Small intestine (tissue), 7 donors: Measurements from ENCODE around the gene SDCCAG8. TPM values are rescaled to one million over a fixed set of nuclear protein-coding genes. Genes with fewer than 3 reads are reported as not detected.

Experiments
- DNase-seq, 2 donors: peaks; one replicate each; pipeline versions ENCODE4 v3.0.0 to v3.0.0-alpha.2; 2013
- FAIRE-seq: peaks from 2 replicates; lab custom pipeline; 2012; peaks lifted over from hg19 to GRCh38; lab: Jason Lieb, UNC
- H3K27ac ChIP-seq, 3 donors: one replicate each; pipeline ENCODE4 v1.5.1; 2013; ENCODE audit warnings: low read length in 2 of 3, mild to moderate bottlenecking in 2 of 3, control low read depth in 1 of 3, inconsistent platforms in 1 of 3, low read depth in 1 of 3, moderate library complexity in 1 of 3
- H3K27me3 ChIP-seq, 3 donors: one replicate each; pipeline ENCODE4 v1.6.1; 2013; ENCODE audit warnings: low read length in 3 of 3, inconsistent platforms in 1 of 3; ENCODE audit not compliant: control insufficient read depth in 3 of 3, insufficient read depth in 3 of 3
- H3K36me3 ChIP-seq, 3 donors: one replicate each; pipeline ENCODE4 v1.6.1; 2013; ENCODE audit warnings: low read length in 3 of 3, inconsistent platforms in 1 of 3, low read depth in 1 of 3, mild to moderate bottlenecking in 1 of 3, moderate library complexity in 1 of 3; ENCODE audit not compliant: control insufficient read depth in 3 of 3, insufficient read depth in 2 of 3
- H3K4me1 ChIP-seq, 3 donors: one replicate each; pipeline ENCODE4 v1.6.1; 2013; ENCODE audit warnings: low read length in 2 of 3, inconsistent platforms in 1 of 3, low read depth in 1 of 3, mild to moderate bottlenecking in 1 of 3, moderate library complexity in 1 of 3; ENCODE audit not compliant: control insufficient read depth in 3 of 3, insufficient read depth in 2 of 3
- H3K4me3 ChIP-seq, 3 donors: one replicate each; pipeline ENCODE4 v1.5.1; 2013; ENCODE audit warnings: low read length in 3 of 3, control low read depth in 1 of 3, inconsistent platforms in 1 of 3, low read depth in 1 of 3, mild to moderate bottlenecking in 1 of 3, moderate library complexity in 1 of 3
- H3K9me3 ChIP-seq, 2 donors: one replicate each; pipeline ENCODE4 v1.6.1; 2013; ENCODE audit warnings: low read depth in 1 of 2, low read length in 1 of 2; ENCODE audit not compliant: control insufficient read depth in 2 of 2, insufficient read depth in 1 of 2
- WGBS, 3 donors: extraction: QIAGEN DNeasy Blood & Tissue Kit; methylation state at CpG; one replicate each; pipeline ENCODE4 v1.1.7; 2013; 5-methylcytosine and 5-hydroxymethylcytosine counted together
- polyA plus RNA-seq, 4 donors: library from polyadenylated mRNA; stranded (reverse) in 3 of 4; unstranded in 1 of 4; fragments of 200-250 nt in 3 of 4; fragments of 120-200 nt in 1 of 4; gene quantifications; one replicate each; pipeline versions ENCODE4 v1.2.1 to v1.2.3, GENCODE V29; 2013
- donor health status: healthy with polysubstance abuse.
- donor health status: control.
- donor health status: control.
- donor health status: Bipolar disorder and iron deficiency.
- donor health status: healthy.

Gene SDCCAG8
- polyA plus RNA-seq, 4 donors: 19.2 to 32.2 (median 23.6) TPM

GRCh38 chr1:243483952-243484351, 228.1 kb downstream of the SDCCAG8 start:
- H3K4me1 ChIP-seq: peaks cover 0 to 2% (median 0%) of the 10 kb centered on the region in 3 donors
- H3K4me3 ChIP-seq: no peak overlapping the region
- H3K27me3 ChIP-seq: peaks cover 0 to 7% (median 0%) of the 10 kb centered on the region in 3 donors
- WGBS, 3 donors: 95 to 97% (median 95%) methylated on average over 16 of the region's 16 CpGs
- no peak for DNase-seq
- H3K27ac ChIP-seq: no peak overlapping the region
- H3K36me3 ChIP-seq: peaks cover 0 to 19% (median 0%) of the 10 kb centered on the region in 3 donors
- no peaks in the 10 kb centered on the region for H3K9me3 ChIP-seq
- no peak for FAIRE-seq

- DNase-seq (no peak), FAIRE-seq (no peak)
- H3K36me3 ChIP-seq: peaks cover 0 to 45% (median 0%) of the 10 kb centered on the region in 3 donors
- 93 to 95% (median 94%) methylated on average over 15 of the region's 15 CpGs for WGBS, 3 donors
- peaks cover 0 to 7% (median 0%) of the 10 kb centered on the region in 3 donors for H3K27me3 ChIP-seq
- peak overlapping the region in 1 of 3 donors; percentile 62 for H3K4me3 ChIP-seq
- peaks cover 0 to 15% (median under 1%) of the 10 kb centered on the region in 3 donors for H3K4me1 ChIP-seq
- H3K9me3 ChIP-seq: no peaks in the 10 kb centered on the region
- H3K27ac ChIP-seq: no peak overlapping the region
Measured at GRCh38 chr1:243487036-243487648, 231.3 kb downstream of the SDCCAG8 start.

- 79 to 84% (median 81%) methylated on average over 39 to 40 of the region's 40 CpGs for WGBS, 3 donors
- FAIRE-seq (no peak), DNase-seq (peak; percentile 23 to 51)
- H3K27me3 ChIP-seq: peaks cover 0 to 2% (median 0%) of the 10 kb centered on the region in 3 donors
- H3K9me3 ChIP-seq: no peaks in the 10 kb centered on the region
- peak overlapping the region in 2 of 3 donors; percentile 15 to 62 for H3K4me3 ChIP-seq
- H3K36me3 ChIP-seq: peaks cover 0 to 45% (median 0%) of the 10 kb centered on the region in 3 donors
- peak overlapping the region in 1 of 3 donors; percentile 60 for H3K27ac ChIP-seq
- peaks cover 0 to 15% (median 0%) of the 10 kb centered on the region in 3 donors for H3K4me1 ChIP-seq
Measured at GRCh38 chr1:243487649-243488227, 231.9 kb downstream of the SDCCAG8 start.

GRCh38 chr1:243488459-243489157, 232.8 kb downstream of the SDCCAG8 start:
- Histone ChIP-seq H3K9me3 (no peaks in the 10 kb centered on the region), H3K36me3 (peaks cover 0 to 47% (median 0%) of the 10 kb centered on the region in 3 donors), H3K4me1 (peaks cover 0 to 15% (median 0%) of the 10 kb centered on the region in 3 donors), H3K27me3 (no peaks in the 10 kb centered on the region), H3K4me3 (peak overlapping the region in 1 of 3 donors; percentile 62), H3K27ac (no peak overlapping the region)
- DNase-seq: no peak
- 87 to 88% (median 88%) methylated on average over 20 of the region's 20 CpGs for WGBS, 3 donors
- FAIRE-seq: no peak

GRCh38 chr1:243489158-243489527, 233.3 kb downstream of the SDCCAG8 start:
- H3K36me3 ChIP-seq: peaks cover 0 to 46% (median 0%) of the 10 kb centered on the region in 3 donors
- DNase-seq (no peak), FAIRE-seq (no peak)
- H3K4me3 ChIP-seq: no peak overlapping the region
- no peaks in the 10 kb centered on the region for H3K27me3 ChIP-seq
- H3K4me1 ChIP-seq: peaks cover 0 to 15% (median 0%) of the 10 kb centered on the region in 3 donors
- H3K27ac ChIP-seq: no peak overlapping the region
- no peaks in the 10 kb centered on the region for H3K9me3 ChIP-seq
- 96 to 97% (median 96%) methylated on average over 24 of the region's 24 CpGs for WGBS, 3 donors

GRCh38 chr1:243489681-243490546, 234.1 kb downstream of the SDCCAG8 start:
- H3K4me1 ChIP-seq: peaks cover 0 to 15% (median 0%) of the 10 kb centered on the region in 3 donors
- no peak for FAIRE-seq
- H3K4me3 ChIP-seq: no peak overlapping the region
- DNase-seq: peak; percentile 55 to 63
- no peaks in the 10 kb centered on the region for H3K9me3 ChIP-seq
- H3K27ac ChIP-seq: no peak overlapping the region
- WGBS, 3 donors: 52 to 74% (median 60%) methylated on average over 21 of the region's 21 CpGs
- peaks cover 0 to 45% (median 0%) of the 10 kb centered on the region in 3 donors for H3K36me3 ChIP-seq
- no peaks in the 10 kb centered on the region for H3K27me3 ChIP-seq

GRCh38 chr1:243490748-243491686, 235.2 kb downstream of the SDCCAG8 start:
- no peaks in the 10 kb centered on the region for H3K27me3 ChIP-seq
- H3K27ac ChIP-seq: no peak overlapping the region
- H3K9me3 ChIP-seq: no peaks in the 10 kb centered on the region
- FAIRE-seq: no peak
- peaks cover 0 to 15% (median 0%) of the 10 kb centered on the region in 3 donors for H3K4me1 ChIP-seq
- H3K4me3 ChIP-seq: no peak overlapping the region
- DNase-seq: no peak
- WGBS, 3 donors: 85 to 89% (median 89%) methylated on average over 8 of the region's 8 CpGs
- peaks cover 0 to 51% (median 0%) of the 10 kb centered on the region in 3 donors for H3K36me3 ChIP-seq
